ENCODE measurements around the gene TOMM40L. TPM values are rescaled to one million over a fixed set of nuclear protein-coding genes. Genes with fewer than 3 reads are reported as not detected.
A peak's percentile ranks its signal among the peaks of the same experiment; 100 is the strongest.

The TOMM40L gene
- total and polyA plus RNA-seq, 2 donors from 2014 or later: 12.1 to 29.0 TPM

- peak within 1 kb of the TSS; percentile 97 to 98 (median 98) for H3K4me3 ChIP-seq (ENCODE audit: low read length in 3 of 3)
- peak; percentile 94 to 96 (median 94) for DNase-seq
- peak within 1 kb of the TSS; percentile 97 to 99 (median 98) for H3K9ac ChIP-seq (ENCODE audit: low read length in 3 of 3)
- peaks cover 0 to 21% (median 12%) of the 10 kb centered on the region in 3 donors for H3K4me1 ChIP-seq (ENCODE audit: control insufficient read depth in 2 of 3, insufficient read depth in 2 of 3, low read depth in 1 of 3, low read length in 3 of 3)
- H3K27ac ChIP-seq (ENCODE audit: low read depth in 2 of 2, low read length in 2 of 2): peak within 1 kb of the TSS; percentile 95 to 96
- H3K36me3 ChIP-seq (ENCODE audit: control insufficient read depth in 2 of 3, insufficient read depth in 3 of 3, low read length in 3 of 3): peaks cover 9 to 33% (median 10%) of the 10 kb centered on the region in 3 donors
- TF ChIP-seq CTCF (IDR thresholded peaks at IDR 0.05; ENCODE audit: borderline replicate concordance, extremely low read depth, insufficient read depth): no peak
- H3K27me3 ChIP-seq (ENCODE audit: control insufficient read depth, insufficient read depth, low read length): no peaks in the 10 kb centered on the region
- FAIRE-seq: no peak
- intact Hi-C loops (cut with DNase I): no loop called here
- no peaks in the 10 kb centered on the region for H3K9me3 ChIP-seq (ENCODE audit: control insufficient read depth in 2 of 3, insufficient read depth in 1 of 3, low read length in 3 of 3)
These were observed 48.5 kb upstream of the TOMM40L start, which contains the start of gene B4GALT3 for GRCh38 chr1:161177112-161177935. B4GALT3 (minus strand) TSS chr1:161177507; CDS start chr1:161176060, 1,447 bp downstream.

GRCh38 chr1:161177936-161178244 is 48.0 kb upstream of the TOMM40L start:
- intact Hi-C loops (cut with DNase I): no loop called here
- TF ChIP-seq CTCF (IDR thresholded peaks at IDR 0.05; ENCODE audit: borderline replicate concordance, extremely low read depth, insufficient read depth): no peak
- H3K27ac ChIP-seq (ENCODE audit: low read depth in 2 of 2, low read length in 2 of 2): peak overlapping the region; percentile 95 to 96
- H3K4me1 ChIP-seq (ENCODE audit: control insufficient read depth in 2 of 3, insufficient read depth in 2 of 3, low read depth in 1 of 3, low read length in 3 of 3): peaks cover 0 to 21% (median 12%) of the 10 kb centered on the region in 3 donors
- H3K9ac ChIP-seq (ENCODE audit: low read length in 3 of 3): peak overlapping the region in 2 of 3 donors; percentile 97 to 99
- H3K36me3 ChIP-seq (ENCODE audit: control insufficient read depth in 2 of 3, insufficient read depth in 3 of 3, low read length in 3 of 3): peaks cover 9 to 28% (median 10%) of the 10 kb centered on the region in 3 donors
- H3K27me3 ChIP-seq (ENCODE audit: control insufficient read depth, insufficient read depth, low read length): no peaks in the 10 kb centered on the region
- peak overlapping the region in 2 of 3 donors; percentile 97 to 98 for H3K4me3 ChIP-seq (ENCODE audit: low read length in 3 of 3)
- FAIRE-seq (no peak), DNase-seq (no peak)
- no peaks in the 10 kb centered on the region for H3K9me3 ChIP-seq (ENCODE audit: control insufficient read depth in 2 of 3, insufficient read depth in 1 of 3, low read length in 3 of 3)

- DNase-seq: no peak
- Histone ChIP-seq H3K4me1 (ENCODE audit: control insufficient read depth in 2 of 3, insufficient read depth in 2 of 3, low read depth in 1 of 3, low read length in 3 of 3) (peaks cover 0 to 18% (median 12%) of the 10 kb centered on the region in 3 donors), H3K9ac (ENCODE audit: low read length in 3 of 3) (no peak overlapping the region), H3K27me3 (ENCODE audit: control insufficient read depth, insufficient read depth, low read length) (no peaks in the 10 kb centered on the region), H3K27ac (ENCODE audit: low read depth in 2 of 2, low read length in 2 of 2) (no peak overlapping the region), H3K9me3 (ENCODE audit: control insufficient read depth in 2 of 3, insufficient read depth in 1 of 3, low read length in 3 of 3) (no peaks in the 10 kb centered on the region), H3K36me3 (ENCODE audit: control insufficient read depth in 2 of 3, insufficient read depth in 3 of 3, low read length in 3 of 3) (peaks cover 0 to 14% (median under 1%) of the 10 kb centered on the region in 3 donors), H3K4me3 (ENCODE audit: low read length in 3 of 3) (no peak overlapping the region)
- TF ChIP-seq CTCF (IDR thresholded peaks at IDR 0.05; ENCODE audit: borderline replicate concordance, extremely low read depth, insufficient read depth): no peak
- no peak for FAIRE-seq
- intact Hi-C loops (cut with DNase I): no loop called here
These were observed 46.2 kb upstream of the TOMM40L start for GRCh38 chr1:161179698-161180097.

Data from kidney (tissue), 14 donors.